HG03432 (cell line): ENCODE measurements around the gene CFAP74.
"Not testable (repeated sequence)": the region's sequence is repeated elsewhere in the genome, so short reads cannot be mapped to it uniquely, and the experiment has no call there.

ENCODE experiments used
- ATAC-seq: cut with Tn5 transposase; IDR thresholded peaks from one replicate; pipeline ENCODE4 v1.9.1; 2021; ENCODE audit warnings: mild to moderate bottlenecking, moderate library complexity; ENCODE audit not compliant: unreplicated experiment

CFAP74 gene

GRCh38 chr1:1954831-1955441, 48.6 kb downstream of the CFAP74 start:
- ATAC-seq = no peak

- ATAC-seq = no peak
These were observed 49.6 kb downstream of the CFAP74 start for GRCh38 chr1:1954015-1954414.

GRCh38 chr1:1950940-1951339, 52.6 kb downstream of the CFAP74 start:
- no peak for ATAC-seq

- no peak for ATAC-seq
These were observed 54.8 kb downstream of the CFAP74 start for GRCh38 chr1:1948783-1949182.

- no peak for ATAC-seq
These were observed 56.1 kb downstream of the CFAP74 start for GRCh38 chr1:1947493-1947892.

- ATAC-seq = no peak
These were observed 57.0 kb downstream of the CFAP74 start for GRCh38 chr1:1946540-1946939.

GRCh38 chr1:1945782-1946393, 57.7 kb downstream of the CFAP74 start:
- no peak for ATAC-seq

GRCh38 chr1:1943834-1944570, 59.6 kb downstream of the CFAP74 start:
- no peak for ATAC-seq

GRCh38 chr1:1942753-1943656, 60.6 kb downstream of the CFAP74 start:
- no peak for ATAC-seq

GRCh38 chr1:1941868-1942752, 61.5 kb downstream of the CFAP74 start:
- no peak for ATAC-seq

GRCh38 chr1:1941211-1941841, 62.3 kb downstream of the CFAP74 start:
- ATAC-seq = no peak

- no peak for ATAC-seq
These were observed 63.5 kb downstream of the CFAP74 start for GRCh38 chr1:1940123-1940425.

GRCh38 chr1:1939296-1940122, 64.1 kb downstream of the CFAP74 start:
- no peak for ATAC-seq

- no peak for ATAC-seq
These were observed 64.8 kb downstream of the CFAP74 start for GRCh38 chr1:1938613-1939295.

- no peak for ATAC-seq
These were observed 65.4 kb downstream of the CFAP74 start for GRCh38 chr1:1938276-1938573.

GRCh38 chr1:1937549-1938275, 65.9 kb downstream of the CFAP74 start:
- ATAC-seq = no peak

GRCh38 chr1:1937061-1937460, 66.5 kb downstream of the CFAP74 start:
- ATAC-seq = no peak

- ATAC-seq = not testable (repeated sequence)
These were observed 68.7 kb downstream of the CFAP74 start for GRCh38 chr1:1934848-1935247.
